ENCODE measurements around the gene STK32B. TPM values are rescaled to one million over a fixed set of nuclear protein-coding genes. Genes with fewer than 3 reads are reported as not detected.

STK32B gene
- total and polyA plus RNA-seq, 9 donors = 0.35 to 3.0 (median 1.2) TPM

- no peaks in the 10 kb centered on the region for H3K9me3 ChIP-seq
- H3K36me3 ChIP-seq = no peaks in the 10 kb centered on the region
- no peak overlapping the region for H3K27ac ChIP-seq
- no peak overlapping the region for H3K4me3 ChIP-seq
- intact Hi-C loops (cut with DNase I) = no loop called here
- TF ChIP-seq POLR2A (IDR thresholded peaks at IDR 0.05) = no peak
- no peaks in the 10 kb centered on the region for H3K4me1 ChIP-seq (ENCODE audit: insufficient read depth)
- no peak for DNase-seq
- no peaks in the 10 kb centered on the region for H3K27me3 ChIP-seq
These were observed 437.1 kb downstream of the STK32B start for GRCh38 chr4:5488413-5488812.

- Histone ChIP-seq H3K4me3 (no peak overlapping the region), H3K27ac (no peak overlapping the region), H3K27me3 (no peaks in the 10 kb centered on the region), H3K36me3 (no peaks in the 10 kb centered on the region), H3K4me1 (ENCODE audit: insufficient read depth) (no peaks in the 10 kb centered on the region), H3K9me3 (no peaks in the 10 kb centered on the region)
- WGBS, 3 donors = 38 to 41% (median 40%) methylated on average over 1 of the region's 1 CpG
- no peak for DNase-seq
- intact Hi-C loops (cut with DNase I) = no loop called here
- TF ChIP-seq POLR2A (IDR thresholded peaks at IDR 0.05) = no peak
- TF ChIP-seq CTCF (IDR thresholded peaks at IDR 0.05) = no peak
- TF ChIP-seq EP300 (IDR thresholded peaks at IDR 0.05) = no peak
These were observed 438.0 kb downstream of the STK32B start for GRCh38 chr4:5489260-5489659.

GRCh38 chr4:5497489-5497888 lies 446.2 kb downstream of the STK32B start:
- no peaks in the 10 kb centered on the region for H3K9me3 ChIP-seq
- no peak overlapping the region for H3K27ac ChIP-seq
- H3K4me3 ChIP-seq = no peak overlapping the region
- no peak for DNase-seq
- no peak for TF ChIP-seq EP300 (IDR thresholded peaks at IDR 0.05)
- no peak for TF ChIP-seq POLR2A (IDR thresholded peaks at IDR 0.05)
- no peak for TF ChIP-seq CTCF (IDR thresholded peaks at IDR 0.05)
- no peaks in the 10 kb centered on the region for H3K27me3 ChIP-seq
- 89 to 95% (median 91%) methylated on average over 2 of the region's 2 CpGs for WGBS, 3 donors
- intact Hi-C loops (cut with DNase I) = no loop called here
- no peaks in the 10 kb centered on the region for H3K4me1 ChIP-seq (ENCODE audit: insufficient read depth)
- H3K36me3 ChIP-seq = no peaks in the 10 kb centered on the region

GRCh38 chr4:5500165-5500564 lies 448.9 kb downstream of the STK32B start:
- TF ChIP-seq POLR2A (IDR thresholded peaks at IDR 0.05) (no peak), EP300 (IDR thresholded peaks at IDR 0.05) (no peak), CTCF (IDR thresholded peaks at IDR 0.05) (no peak)
- intact Hi-C loops (cut with DNase I) = no loop called here
- WGBS, 3 donors = 42 to 56% (median 46%) methylated on average over 3 of the region's 3 CpGs
- H3K4me1 ChIP-seq (ENCODE audit: insufficient read depth) = no peaks in the 10 kb centered on the region
- H3K9me3 ChIP-seq = no peaks in the 10 kb centered on the region
- no peak for DNase-seq
- H3K4me3 ChIP-seq = no peak overlapping the region
- no peaks in the 10 kb centered on the region for H3K27me3 ChIP-seq
- no peak overlapping the region for H3K27ac ChIP-seq
- no peaks in the 10 kb centered on the region for H3K36me3 ChIP-seq

- no peak for TF ChIP-seq POLR2A (IDR thresholded peaks at IDR 0.05)
- no peak for TF ChIP-seq CTCF (IDR thresholded peaks at IDR 0.05)
- no peak for TF ChIP-seq EP300 (IDR thresholded peaks at IDR 0.05)
- Histone ChIP-seq H3K36me3 (no peaks in the 10 kb centered on the region), H3K27ac (no peak overlapping the region), H3K9me3 (peaks cover 0 to 7% of the 10 kb centered on the region in 2 donors), H3K4me1 (ENCODE audit: insufficient read depth) (no peaks in the 10 kb centered on the region), H3K27me3 (no peaks in the 10 kb centered on the region), H3K4me3 (no peak overlapping the region)
- intact Hi-C loops (cut with DNase I) = no loop called here
- 73 to 75% (median 73%) methylated on average over 7 of the region's 7 CpGs for WGBS, 3 donors
- DNase-seq = no peak
These were observed 452.2 kb downstream of the STK32B start for GRCh38 chr4:5503336-5503936.
